Stimulated activated naive CD8-positive, alpha-beta T cell treated with anti-CD3 and anti-CD28 coated beads, Interleukin-15, Interleukin-2, amounts not matched to agents 100 U/mL and 50 U/mL, for 24 hours (primary cell): Measurements from ENCODE around the gene KIAA1549.
"Not testable (repeated sequence)": the region's sequence is repeated elsewhere in the genome, so short reads cannot be mapped to it uniquely, and the experiment has no call there.

ENCODE experiments used
- ATAC-seq: fragments of 150-1000 bp; cut with Tn5 transposase; one replicate; pipeline ENCODE4 v1.10.0; 2021
- DNase-seq: peaks from one replicate; pipeline ENCODE4 v3.0.0; 2021

Gene KIAA1549

DNA sequence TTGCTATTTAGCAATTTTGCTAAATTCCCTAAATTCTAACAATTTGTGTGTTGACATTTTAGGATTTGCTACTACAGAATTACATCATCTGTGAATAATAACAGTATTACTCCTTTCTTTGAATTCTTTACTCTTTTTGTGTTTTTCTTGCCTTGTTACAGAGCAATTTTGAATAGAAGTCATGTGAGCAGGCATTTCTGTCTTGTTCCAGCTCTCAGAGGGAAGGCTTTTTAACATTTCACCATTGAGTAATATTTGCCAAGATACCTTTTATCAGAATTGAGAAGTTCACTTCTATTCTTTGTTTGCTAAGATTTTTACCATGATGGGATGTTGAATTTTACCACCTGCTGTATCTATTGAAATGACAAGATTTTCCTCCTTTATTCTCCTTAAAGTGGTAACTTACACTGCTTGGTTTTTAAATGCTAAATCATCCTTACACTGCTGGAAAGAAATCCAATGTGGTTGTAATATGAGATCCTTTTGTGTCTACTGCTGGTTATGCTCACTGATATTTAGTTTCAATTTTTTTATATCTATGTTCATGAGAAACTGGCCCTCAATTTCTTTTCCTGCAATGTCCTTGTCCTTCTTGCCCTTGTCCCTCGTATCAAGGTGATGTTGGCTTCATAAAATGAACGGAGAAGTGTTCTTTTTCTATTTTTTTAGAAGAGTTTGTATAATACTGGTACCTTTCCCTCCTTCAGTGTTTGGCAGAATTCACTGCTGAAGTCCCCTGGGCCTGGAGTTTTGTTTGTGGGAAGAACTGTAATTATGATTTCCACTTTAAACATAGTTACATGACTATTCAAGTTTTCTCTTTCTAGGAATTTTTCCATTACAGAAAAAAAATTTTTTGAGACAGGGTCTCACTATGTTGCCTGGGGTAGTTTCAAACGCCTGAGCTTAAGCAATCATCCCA lies 132.9 kb downstream of the KIAA1549 start:
- ATAC-seq = no peak
- no peak for DNase-seq

GRCh38 chr7:138845711-138846110 lies 135.5 kb downstream of the KIAA1549 start:
- ATAC-seq (no peak), DNase-seq (no peak)

GRCh38 chr7:138843632-138844580 lies 137.3 kb downstream of the KIAA1549 start:
- DNase-seq (no peak), ATAC-seq (no peak)

GRCh38 chr7:138842111-138842510 lies 139.1 kb downstream of the KIAA1549 start:
- DNase-seq (no peak), ATAC-seq (no peak)

DNA sequence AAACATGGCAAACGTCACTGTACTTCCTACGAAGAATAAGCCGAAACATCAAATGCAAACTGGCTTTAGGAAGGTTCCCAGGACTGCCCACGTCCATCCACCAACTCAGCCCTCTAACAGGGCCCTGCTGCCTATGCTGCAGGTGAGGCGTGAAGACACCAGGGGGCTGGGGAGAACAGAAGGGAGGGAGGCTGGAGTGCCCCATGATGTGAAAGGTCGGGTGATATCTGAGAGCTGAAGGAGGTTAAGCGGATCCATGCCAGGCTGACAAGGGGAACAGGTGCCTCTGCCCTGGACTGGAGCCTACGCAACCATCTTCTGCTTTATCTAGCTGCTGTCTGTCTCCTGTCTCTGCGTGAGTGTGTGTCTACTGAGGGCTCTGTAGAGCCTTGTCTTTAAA lies 143.0 kb downstream of the KIAA1549 start:
- no peak for DNase-seq
- no peak for ATAC-seq

DNA sequence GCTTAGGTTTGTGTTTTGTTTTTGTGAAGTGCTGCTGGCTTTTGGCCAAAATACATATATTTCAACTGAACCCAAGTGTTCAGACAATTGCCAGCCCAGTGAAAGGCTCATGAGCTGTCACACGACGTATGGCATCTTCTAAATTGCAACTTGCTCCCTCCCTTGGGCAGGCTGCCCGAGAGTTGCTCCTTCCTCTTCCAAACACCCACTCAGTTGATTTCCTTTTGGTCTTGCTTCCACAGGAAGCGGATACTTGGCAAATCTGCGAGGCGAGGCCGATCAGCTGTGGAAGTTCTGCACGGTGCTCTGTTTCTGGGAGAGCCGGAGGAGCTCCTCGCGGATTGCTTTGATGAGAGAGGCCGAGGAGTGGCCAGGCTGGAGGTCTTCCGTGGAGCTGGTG lies 143.6 kb downstream of the KIAA1549 start:
- DNase-seq (no peak), ATAC-seq (no peak)

DNA sequence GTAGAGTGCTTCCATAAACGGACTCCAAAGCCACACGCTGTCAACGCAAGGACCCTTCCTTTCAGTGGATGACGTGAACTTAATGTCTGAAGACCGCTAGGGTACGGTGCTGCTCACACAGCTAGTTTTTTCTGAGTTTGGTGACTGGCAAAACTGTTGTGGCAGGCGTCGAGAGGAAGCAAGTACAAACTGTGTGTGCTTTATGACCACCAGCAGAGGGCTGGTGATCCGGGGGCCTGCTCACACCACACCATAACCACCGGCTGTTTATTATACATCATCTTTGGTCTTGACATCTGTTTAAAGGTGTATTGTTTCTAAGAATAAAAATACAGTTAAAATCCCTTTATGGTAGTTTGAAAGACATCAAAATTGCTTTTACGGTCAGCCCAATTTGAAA lies 146.1 kb downstream of the KIAA1549 start:
- DNase-seq (no peak), ATAC-seq (no peak)

DNA sequence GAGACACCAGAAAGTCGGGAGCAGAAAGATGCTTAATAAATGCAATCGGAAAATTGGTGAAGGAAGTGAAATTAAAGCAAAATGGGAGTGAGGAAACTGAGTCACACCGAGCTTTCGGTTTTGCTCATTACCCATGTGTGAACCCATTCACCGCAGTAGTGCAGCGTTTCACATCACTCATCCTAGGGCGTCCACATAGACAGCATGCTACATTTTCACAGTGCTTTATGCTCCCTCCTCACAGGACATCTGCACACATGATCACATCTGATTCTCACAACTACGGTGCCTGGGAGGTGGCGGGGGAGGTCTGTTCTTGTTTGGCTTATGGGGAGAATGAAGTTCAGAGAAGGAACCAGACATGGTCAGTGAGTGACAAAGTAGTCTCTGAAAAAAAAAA lies 146.6 kb downstream of the KIAA1549 start:
- no peak for ATAC-seq
- no peak for DNase-seq

- no peak for DNase-seq
- ATAC-seq = no peak
These were observed 147.6 kb downstream of the KIAA1549 start for GRCh38 chr7:138833596-138833995.

DNA sequence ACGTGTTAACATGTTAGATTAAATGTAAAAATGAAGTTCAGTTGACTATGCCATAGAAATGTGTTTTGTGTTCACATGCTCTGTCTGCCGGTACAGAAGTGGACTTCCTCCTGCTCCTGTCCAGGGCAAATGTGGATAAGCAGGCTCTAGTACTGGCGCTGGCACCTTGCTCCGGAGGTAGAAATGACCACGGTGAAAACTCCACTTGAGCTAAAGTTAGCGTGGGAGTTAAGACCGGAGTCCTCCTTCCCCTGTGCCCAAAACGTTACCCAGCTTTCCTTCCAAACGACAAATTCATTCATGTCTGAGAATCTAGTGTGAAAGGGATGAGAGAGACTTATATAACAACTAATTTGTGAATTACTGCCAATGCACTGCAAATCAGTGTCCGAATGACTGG lies 148.2 kb downstream of the KIAA1549 start:
- DNase-seq = no peak
- ATAC-seq = no peak

- ATAC-seq = no peak
- DNase-seq = no peak
These were observed 151.9 kb downstream of the KIAA1549 start for GRCh38 chr7:138829335-138829734.

- no peak for DNase-seq
- no peak for ATAC-seq
These were observed 152.9 kb downstream of the KIAA1549 start for GRCh38 chr7:138828302-138828701.

DNA sequence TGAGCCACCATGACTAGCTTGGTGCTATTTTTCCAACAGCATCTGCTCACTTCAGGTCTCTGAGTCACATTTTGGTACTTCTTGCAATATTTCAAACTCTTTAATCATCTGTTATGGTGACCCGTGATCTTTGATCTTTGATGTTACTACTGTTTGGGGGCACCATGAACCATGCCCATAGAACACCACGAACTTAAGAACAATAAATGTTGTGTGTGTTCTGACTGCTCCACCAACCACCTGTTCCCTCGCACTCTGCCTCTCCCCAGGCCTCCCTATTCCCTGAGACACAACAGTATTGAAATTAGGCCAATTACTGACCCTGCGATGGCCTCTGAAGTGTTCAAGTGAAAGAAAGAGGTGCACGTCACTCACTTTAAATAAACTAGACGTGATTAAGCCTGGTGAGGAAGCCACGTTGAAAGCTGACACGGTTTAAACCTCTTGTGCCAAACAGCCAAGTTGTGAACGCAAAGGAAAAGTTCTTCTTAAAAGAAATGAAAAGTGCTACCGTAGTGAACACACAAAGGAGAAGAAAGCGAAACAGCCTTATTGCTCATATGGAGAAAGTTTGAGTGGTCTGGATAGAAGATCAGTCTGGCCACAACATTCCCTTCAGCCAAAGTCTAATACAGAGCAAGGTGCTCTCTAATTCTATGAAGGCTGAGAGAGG lies 156.0 kb downstream of the KIAA1549 start:
- DNase-seq = no peak
- no peak for ATAC-seq

GRCh38 chr7:138822867-138823535 lies 158.2 kb downstream of the KIAA1549 start:
- no peak for DNase-seq

GRCh38 chr7:138821912-138822311 lies 159.3 kb downstream of the KIAA1549 start:
- DNase-seq (no peak), ATAC-seq (no peak)

More at GRCh38 chr7:138822867-138823535, 158.2 kb downstream of the KIAA1549 start:
- ATAC-seq = no peak

DNA sequence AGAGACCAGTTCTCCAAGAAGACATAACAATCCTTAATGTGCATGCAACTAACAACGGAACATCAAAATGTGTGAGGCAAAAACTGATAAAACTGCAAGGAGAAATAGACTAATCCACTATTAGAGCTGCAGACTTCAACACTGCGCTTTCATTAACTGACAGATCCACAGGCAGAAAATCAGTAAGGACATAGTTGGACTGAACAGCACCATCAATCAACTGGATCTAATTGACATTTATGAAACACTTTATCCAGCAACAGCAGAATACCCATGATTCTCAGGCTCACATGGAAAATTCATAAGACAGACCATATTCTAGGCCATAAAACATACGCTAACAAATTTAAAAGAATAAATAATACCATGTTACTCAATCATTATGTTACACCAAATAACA lies 161.6 kb downstream of the KIAA1549 start:
- DNase-seq (no peak), ATAC-seq (no peak)

- ATAC-seq = no peak
- DNase-seq = no peak
These were observed 164.5 kb downstream of the KIAA1549 start for GRCh38 chr7:138816650-138817049.

DNA sequence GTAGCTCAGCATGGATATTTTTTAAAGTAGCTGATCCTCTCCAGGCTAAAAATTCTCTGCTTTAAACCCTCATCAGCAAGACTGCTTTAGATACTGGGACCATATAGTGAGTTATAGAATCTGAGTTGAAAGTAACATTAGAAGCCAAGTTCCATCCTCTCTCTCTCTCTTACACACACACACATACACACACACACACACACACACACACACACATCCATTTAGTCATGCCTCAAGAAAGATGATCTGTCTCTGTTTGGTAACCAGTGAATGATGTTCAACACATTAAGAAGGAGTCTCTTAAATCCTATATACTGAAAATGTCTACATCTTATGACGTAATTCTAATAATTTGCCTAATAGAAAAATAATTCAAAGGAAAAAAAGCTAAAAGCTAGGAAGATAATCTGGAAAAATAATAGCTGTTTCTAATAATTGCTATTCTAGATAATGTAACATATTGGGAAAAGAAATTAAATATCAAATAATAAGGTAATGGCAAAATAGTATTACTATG lies 166.3 kb downstream of the KIAA1549 start:
- ATAC-seq = no peak
- no peak for DNase-seq

GRCh38 chr7:138813945-138814344 lies 167.2 kb downstream of the KIAA1549 start:
- DNase-seq (no peak), ATAC-seq (peak; percentile 52)

- not testable (repeated sequence) for ATAC-seq, DNase-seq
These were observed 169.9 kb downstream of the KIAA1549 start for GRCh38 chr7:138811327-138811726.

DNA sequence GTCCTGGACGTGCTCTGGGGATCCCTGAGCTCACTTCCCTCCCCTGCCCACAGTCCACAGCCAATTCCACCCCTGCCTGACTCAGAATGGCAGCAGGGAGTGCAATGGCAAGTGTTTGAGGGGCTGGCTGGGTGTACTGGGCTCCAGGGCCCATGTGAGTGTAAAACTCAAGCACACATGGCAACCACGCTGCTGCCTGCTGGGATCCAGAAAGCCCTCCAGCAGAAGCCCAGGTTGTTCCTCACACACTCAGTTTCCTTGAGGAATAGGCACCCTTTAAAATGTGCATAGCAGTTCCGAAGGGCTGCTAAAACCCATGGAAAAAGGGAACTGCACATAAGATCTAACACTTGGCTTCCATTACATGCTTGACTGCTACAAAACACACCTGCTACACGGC lies 171.8 kb downstream of the KIAA1549 start:
- DNase-seq (no peak), ATAC-seq (no peak)

- ATAC-seq (no peak), DNase-seq (no peak)
These were observed 176.6 kb downstream of the KIAA1549 start for GRCh38 chr7:138804618-138805017.
